Ureter (tissue), 1 donor: ENCODE data around the gene LSAMP. TPM values are rescaled to one million over a fixed set of nuclear protein-coding genes. Genes with fewer than 3 reads are reported as not detected.

Experiments used
- DNase-seq: peaks from one replicate; pipeline ENCODE4 v3.0.0-alpha.2; 2020; ENCODE audit warnings: low spot score
- total RNA-seq: library from RNA; stranded (reverse); gene quantifications from one replicate; pipeline ENCODE4 v1.2.4, GENCODE V29; 2023
- donor health status: DM: yes; HTN: yes; CAD: no.

Gene LSAMP
- total RNA-seq, result 7.3 TPM

DNA sequence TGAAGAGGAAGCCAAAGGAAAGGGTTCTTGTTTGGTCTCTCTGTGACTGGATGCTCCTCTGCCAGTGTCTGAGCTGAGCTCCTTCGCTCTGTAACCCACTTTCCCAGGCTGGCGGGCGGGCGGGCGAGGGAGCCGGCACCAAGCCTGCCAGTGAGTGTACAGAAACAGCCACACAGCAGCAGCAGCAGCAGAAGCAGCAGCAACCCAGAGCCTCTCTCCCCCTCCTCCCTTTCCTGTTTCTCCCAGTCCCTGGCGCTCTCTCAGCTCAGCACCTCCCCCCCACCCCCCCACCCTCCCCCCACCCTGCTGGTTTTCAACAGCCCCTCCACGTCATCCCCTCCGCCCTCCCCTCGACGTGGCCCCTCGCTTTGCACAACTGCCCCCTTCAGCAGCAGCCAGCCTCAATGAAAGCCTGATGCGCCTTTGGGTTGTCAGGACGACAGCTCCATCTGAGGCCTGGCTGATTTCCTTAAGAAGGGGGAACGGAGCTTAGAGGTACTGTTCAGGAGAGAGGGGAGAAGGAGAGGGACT is at the start of gene LSAMP:
Gene LSAMP, minus strand, starts transcription at position 177 of the 531 bp plus-strand sequence.
- no peak for DNase-seq

- no peak for DNase-seq
Measured at GRCh38 chr3:116492379-116492778, 47.1 kb upstream of the LSAMP start.

DNA sequence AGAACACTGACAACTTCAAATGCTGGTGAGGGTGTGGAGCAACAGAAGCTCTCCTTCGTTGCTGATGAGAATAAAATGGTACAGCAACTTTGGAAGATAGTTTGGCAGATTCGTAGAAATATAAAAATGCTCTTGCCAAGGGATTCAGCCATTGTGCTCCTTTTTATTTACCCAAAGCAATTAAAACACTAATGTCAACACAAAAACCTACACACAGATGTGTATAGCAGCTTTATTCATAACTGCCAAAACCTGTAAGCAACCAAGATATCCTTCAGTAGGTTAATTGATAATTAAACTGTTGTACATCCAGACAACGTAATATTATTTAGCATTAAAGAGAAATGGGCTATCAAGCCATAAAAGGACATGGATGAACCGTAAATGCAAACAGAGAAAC is 37.8 kb upstream of the LSAMP start:
- DNase-seq, result no peak

DNA sequence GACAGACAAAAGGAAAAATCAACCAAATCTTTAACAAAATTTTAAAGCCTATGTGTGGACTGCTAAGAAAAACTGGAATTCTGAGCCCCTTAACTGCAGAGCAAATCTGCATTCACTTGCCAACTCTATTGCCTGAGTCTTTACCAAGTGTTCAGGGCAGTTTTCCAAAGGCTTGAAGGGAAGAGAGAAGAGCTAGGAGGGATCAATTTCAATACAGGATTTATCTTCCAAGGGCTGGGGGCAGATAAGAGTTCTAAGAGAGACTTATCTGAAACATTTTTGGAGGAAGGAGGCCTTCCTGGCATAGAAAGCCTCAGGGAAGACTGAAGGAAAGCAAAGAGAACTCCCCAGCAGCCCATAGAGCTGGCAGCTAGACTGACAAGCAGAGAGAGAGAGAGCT is 31.4 kb upstream of the LSAMP start:
- no peak for DNase-seq

- DNase-seq, result no peak
Measured at GRCh38 chr3:116474801-116475200, 29.5 kb upstream of the LSAMP start.

- no peak for DNase-seq
Measured at GRCh38 chr3:116474032-116474780, 28.9 kb upstream of the LSAMP start.

GRCh38 chr3:116473602-116474001 is 28.3 kb upstream of the LSAMP start:
- DNase-seq, result no peak

DNA sequence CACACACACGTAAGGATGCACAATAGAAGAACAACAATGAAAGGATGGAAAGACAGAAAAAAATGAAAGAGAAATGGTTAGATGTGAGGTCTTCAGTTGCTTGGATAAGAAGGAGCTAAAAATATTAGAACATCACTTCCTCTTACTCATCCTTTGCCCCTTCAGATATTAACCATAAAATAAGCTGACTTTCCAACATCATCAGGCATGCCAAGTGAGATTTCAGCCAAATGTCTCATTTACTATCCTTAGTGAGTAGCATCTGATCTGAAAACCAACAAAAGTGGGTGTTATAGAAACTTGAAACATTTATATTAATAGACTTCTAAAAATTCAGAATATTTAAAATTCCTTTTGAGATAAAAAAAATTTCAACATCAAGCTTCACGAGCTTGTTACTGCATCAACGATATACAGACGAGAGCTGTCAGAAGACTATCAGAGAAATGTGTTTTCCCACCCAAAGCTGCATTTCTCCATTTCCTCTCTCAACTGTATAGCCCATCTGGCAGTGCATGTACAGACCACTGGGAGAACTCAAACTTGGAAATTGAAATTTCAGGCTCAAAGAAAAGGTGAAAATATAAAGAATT is 25.4 kb upstream of the LSAMP start:
- DNase-seq, result no peak

GRCh38 chr3:116469546-116469945 is 24.3 kb upstream of the LSAMP start:
- no peak for DNase-seq

DNA sequence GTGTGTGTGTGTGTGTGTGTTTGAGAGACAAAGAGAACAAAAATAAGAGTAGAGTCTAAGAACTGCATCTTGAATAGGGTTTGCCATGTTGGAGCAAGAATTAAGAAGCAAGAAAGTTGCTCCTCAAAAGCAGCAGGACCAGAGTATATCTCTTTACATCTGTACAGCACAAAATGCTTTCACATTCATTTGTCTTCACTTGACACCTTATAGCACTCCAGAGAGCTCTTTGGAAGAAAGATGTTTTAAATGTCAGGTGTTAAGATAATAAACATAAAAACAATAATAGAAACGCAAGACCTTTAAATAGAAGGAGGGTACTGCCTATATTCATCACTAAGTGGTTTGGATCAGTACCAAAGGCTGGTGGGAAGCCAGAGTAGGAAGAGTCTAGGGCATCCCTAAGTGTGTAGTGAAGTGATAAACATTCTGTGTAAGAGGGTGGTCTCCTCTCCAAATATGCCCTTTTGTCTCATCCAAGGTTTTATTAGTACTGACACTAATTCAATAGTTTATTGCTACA is 19.1 kb upstream of the LSAMP start:
- no peak for DNase-seq

- no peak for DNase-seq
Measured at GRCh38 chr3:116453666-116454346, 8.5 kb upstream of the LSAMP start.

DNA sequence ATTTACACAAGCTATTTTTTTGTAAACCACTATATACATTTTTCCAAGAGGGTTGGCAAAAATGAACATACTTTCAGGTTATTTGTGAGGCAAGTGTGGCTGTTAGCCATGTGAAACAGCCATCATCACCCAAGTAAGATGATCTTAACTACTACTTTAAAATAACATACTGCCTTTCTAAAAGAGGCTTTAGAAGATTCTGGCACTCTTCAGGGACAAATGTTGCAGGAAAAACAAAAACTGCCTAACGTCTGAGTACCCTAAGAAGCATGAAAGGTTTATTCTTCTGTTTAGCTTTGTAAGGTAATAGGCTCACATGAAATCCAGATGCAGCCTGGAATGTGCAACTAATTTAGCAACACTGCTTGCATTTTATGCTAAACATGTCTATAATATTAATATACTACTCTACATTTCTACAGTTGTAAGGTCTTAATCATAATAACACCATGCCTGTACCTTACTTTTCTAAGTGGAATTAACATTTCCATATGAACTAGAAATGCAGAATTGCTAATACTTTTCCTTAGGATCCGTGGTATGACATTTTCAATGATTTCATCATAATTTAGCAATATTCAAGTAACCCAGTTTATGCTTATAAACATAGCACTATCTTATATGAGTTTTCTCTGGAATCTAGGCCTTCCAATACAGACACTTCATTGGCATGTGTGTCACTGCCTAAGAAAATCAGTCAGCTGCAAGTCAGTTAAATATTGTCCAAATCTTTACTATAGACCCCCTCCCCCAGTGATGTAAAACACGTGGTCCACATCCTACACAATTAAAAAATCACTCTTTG is 4.5 kb upstream of the LSAMP start:
- no peak for DNase-seq

- DNase-seq, result no peak
Measured at GRCh38 chr3:116445990-116446389, 703 bp upstream of the LSAMP start.

DNA sequence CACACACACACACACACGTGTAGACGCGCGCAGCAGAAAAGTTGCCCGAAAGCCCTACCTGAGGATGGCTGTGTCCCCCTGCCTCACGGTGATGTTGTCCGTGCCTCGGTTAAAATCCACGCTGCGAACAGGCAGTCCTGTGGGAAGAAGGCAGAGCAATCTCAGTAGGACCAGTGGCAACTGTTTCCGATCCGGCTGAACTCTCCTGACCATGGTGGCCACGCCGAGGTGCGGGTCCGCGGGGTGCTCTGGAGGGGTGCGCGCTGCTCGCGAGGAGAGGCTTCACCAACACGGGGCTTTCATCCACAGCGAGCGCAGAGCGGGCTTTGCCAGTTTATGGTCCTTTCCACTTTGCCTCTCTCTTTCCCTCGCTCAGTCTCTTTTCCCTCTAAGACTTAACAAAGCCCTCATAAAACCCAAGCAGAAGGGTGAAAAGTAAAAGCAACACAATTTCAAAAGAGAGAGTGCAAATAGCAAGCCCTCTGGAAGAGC is 422 bp downstream of the LSAMP start:
- DNase-seq, result no peak

GRCh38 chr3:116444115-116444747 is 1.1 kb downstream of the LSAMP start:
- no peak for DNase-seq

DNA sequence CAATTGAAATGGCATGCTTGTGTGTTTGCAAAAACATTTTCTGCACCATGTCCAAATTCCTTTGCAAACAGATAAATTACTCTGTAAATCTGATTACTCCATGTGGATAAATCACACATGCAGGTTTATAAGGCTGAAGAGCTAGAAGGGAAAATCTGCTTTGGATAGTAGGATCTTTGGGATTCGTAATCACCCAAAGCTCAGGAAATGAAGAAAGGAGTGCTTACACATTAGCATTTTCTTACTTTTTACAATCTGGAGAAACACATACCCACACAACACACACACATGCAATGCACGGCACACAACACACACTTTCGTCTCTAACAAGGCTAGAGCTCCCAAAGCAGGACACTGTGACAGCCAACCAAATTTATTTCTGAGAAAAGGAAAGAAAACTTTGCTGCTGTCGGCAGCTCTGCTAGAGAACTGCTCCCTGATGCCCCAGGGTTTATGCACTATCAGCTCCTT is 2.1 kb downstream of the LSAMP start:
- no peak for DNase-seq

- no peak for DNase-seq
Measured at GRCh38 chr3:116442331-116443021, 2.8 kb downstream of the LSAMP start.

DNA sequence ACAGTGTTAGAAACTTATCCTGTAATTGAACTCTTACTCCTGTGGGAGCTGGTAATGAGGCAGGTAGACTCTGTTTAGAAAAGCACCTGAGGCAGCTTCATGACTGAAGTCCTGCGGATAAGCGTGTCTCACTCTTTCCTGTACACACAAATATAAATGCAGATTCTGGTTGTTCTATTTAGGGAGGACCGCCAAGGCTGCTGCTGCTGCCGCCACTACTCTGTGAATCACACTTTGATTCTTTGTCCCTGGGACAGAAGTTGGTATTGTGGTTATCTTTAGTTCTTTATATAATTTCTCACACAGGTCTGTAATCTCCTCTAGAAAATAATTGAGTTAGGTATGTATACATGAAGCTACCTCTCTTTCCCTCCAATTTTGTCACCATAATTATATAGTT is 3.6 kb downstream of the LSAMP start:
- DNase-seq, result no peak

DNA sequence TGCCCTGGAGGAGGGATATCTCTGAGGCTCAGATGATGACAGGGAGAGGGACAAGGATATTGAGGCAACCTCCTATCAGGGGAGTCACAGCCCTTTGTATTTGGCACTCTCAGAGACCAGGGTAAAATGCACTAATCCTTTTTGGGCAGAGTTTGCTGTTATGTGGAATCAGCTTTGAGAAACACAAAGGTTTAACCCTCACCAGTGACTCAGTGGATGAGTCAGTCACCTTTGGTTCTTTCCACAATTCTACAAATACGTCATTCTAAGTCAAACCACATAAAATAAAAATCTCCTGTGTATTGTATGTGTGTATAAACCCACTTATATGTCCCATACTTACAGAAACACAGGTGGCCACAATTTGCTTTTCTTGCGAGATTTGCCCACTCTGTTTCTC is 5.1 kb downstream of the LSAMP start:
- no peak for DNase-seq

DNA sequence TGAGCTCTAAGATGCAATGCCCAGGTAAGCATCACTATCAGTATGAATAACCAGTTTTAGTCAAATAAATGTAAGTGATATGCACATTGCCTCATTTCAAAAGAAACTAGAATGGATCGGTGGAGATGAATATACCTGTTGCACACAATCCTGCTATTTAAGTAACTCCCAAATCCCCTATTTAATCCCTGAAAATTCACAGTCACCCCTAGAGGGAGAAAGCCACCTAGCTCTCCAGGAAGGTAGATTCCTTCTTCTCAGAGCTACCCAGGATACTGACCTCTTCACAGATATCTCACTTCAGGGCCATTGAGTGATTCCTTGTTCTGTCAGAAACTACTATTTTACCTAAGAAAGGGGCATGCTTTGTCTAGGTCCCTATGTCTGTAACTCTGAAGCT is 11.7 kb downstream of the LSAMP start:
- DNase-seq, result no peak
